H1 (cell line): ENCODE measurements around the gene TRAK1. TPM values are rescaled to one million over a fixed set of nuclear protein-coding genes. Genes with fewer than 3 reads are reported as not detected.
A peak's percentile ranks its signal among the peaks of the same experiment; 100 is the strongest.

Experiments
- EP300 ChIP-seq, 2 experiments: IDR thresholded peaks; 1 replicate in 1 of 2; 2 replicates in 1 of 2; pipeline ENCODE4 v1.6.1; 2011 to 2012; ENCODE audit warnings: low read depth in 2 of 2, low read length in 2 of 2, mild to moderate bottlenecking in 2 of 2, borderline replicate concordance in 1 of 2, inconsistent platforms in 1 of 2, moderate library complexity in 1 of 2
- TCF12 ChIP-seq: IDR thresholded peaks from 2 replicates; pipeline ENCODE4 v1.6.1; 2011; ENCODE audit warnings: low read depth, mild to moderate bottlenecking, low read length
- polyA plus RNA-seq, 7 experiments: library from polyadenylated mRNA; depleted of rRNA in 3 of 7; stranded (reverse) in 5 of 7; unstranded in 2 of 7; fragments of >200 nt in 5 of 7; fragments of 200-250 nt in 2 of 7; gene quantifications; 1 replicate in 5 of 7; 2 replicates in 1 of 7; 4 replicates in 1 of 7; pipeline versions ENCODE4 v1.2.1 to v1.2.3, GENCODE V29; 2011 to 2013; ENCODE audit warnings: missing spikeins in 2 of 7, mixed read lengths in 2 of 7
- total RNA-seq: library from RNA; stranded (reverse); fragmentation: NEBNext Ultra II Directional; extraction: Animal tissue kit (Norgen Biotek cat#: 25700); gene quantifications from 2 replicates; pipeline ENCODE4 v1.2.1, GENCODE V29; 2021
- TF ChIP-seq, protein P1 (sequence below): IDR thresholded peaks from 2 replicates; pipeline ENCODE4 v1.6.1; 2012; ENCODE audit warnings: inconsistent platforms
- TF ChIP-seq, protein P2 (sequence below): IDR thresholded peaks from 2 replicates; pipeline ENCODE4 v1.6.1; 2012; ENCODE audit warnings: low read length, inconsistent platforms

TRAK1 gene
- total and polyA plus RNA-seq, 2 of the 8 experiments (the other 6 are each of a cell fraction or from before 2014, with no cell fraction given) = 21.3 to 32.7 TPM

- peak; percentile 81 to 99 for TF ChIP-seq EP300 (IDR thresholded peaks at IDR 0.05; ENCODE audit: borderline replicate concordance in 1 of 2, low read depth in 2 of 2, low read length in 2 of 2)
- TF ChIP-seq, protein P1, sequence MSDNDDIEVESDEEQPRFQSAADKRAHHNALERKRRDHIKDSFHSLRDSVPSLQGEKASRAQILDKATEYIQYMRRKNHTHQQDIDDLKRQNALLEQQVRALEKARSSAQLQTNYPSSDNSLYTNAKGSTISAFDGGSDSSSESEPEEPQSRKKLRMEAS = no peak
- TF ChIP-seq, protein P2, sequence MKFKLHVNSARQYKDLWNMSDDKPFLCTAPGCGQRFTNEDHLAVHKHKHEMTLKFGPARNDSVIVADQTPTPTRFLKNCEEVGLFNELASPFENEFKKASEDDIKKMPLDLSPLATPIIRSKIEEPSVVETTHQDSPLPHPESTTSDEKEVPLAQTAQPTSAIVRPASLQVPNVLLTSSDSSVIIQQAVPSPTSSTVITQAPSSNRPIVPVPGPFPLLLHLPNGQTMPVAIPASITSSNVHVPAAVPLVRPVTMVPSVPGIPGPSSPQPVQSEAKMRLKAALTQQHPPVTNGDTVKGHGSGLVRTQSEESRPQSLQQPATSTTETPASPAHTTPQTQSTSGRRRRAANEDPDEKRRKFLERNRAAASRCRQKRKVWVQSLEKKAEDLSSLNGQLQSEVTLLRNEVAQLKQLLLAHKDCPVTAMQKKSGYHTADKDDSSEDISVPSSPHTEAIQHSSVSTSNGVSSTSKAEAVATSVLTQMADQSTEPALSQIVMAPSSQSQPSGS = peak; percentile 84; the same call in 1 of the 2 replicates
- peak; percentile 96 for TF ChIP-seq TCF12
Observed at GRCh38 chr3:42066516-42067181, 24.5 kb upstream of the TRAK1 start (continued).
